ENCODE data around the gene MFSD6L.
"Not testable (repeated sequence)": the region's sequence is repeated elsewhere in the genome, so short reads cannot be mapped to it uniquely, and the experiment has no call there.

Gene MFSD6L

GRCh38 chr17:8823279-8823678 lies 24.1 kb upstream of the MFSD6L start:
- no peak for DNase-seq

DNA sequence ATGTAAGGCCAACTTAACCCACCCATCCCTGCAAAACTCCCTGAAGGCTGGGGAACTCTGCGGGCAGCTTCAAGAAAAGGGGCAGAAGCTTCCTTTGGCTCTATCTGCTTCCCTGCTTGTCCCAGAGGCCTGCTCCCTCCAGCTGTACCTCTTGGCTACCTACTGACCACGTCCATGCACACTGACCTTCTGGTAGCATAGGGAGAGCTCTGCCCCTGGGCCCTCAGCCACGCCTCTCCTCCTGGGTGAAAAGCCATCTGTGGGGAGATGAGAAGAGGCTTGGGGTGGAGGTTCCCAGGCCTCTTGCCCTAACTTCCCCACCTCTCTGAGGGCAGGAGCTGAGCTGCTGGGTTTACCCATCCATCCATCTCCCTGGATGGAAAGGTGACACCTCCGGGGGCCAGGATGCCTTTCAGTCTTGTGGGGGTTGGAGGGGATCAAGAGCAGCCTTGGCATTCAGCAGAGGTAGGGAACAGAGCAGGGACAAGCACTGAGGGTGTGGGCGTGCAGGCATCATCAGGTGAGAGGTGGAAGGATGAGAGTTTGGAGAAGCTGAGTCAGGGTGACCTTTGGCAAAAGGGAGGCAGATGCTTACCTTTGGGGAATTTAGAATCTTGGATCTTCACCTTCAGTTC lies 23.4 kb upstream of the MFSD6L start:
- DNase-seq, result no peak

DNA sequence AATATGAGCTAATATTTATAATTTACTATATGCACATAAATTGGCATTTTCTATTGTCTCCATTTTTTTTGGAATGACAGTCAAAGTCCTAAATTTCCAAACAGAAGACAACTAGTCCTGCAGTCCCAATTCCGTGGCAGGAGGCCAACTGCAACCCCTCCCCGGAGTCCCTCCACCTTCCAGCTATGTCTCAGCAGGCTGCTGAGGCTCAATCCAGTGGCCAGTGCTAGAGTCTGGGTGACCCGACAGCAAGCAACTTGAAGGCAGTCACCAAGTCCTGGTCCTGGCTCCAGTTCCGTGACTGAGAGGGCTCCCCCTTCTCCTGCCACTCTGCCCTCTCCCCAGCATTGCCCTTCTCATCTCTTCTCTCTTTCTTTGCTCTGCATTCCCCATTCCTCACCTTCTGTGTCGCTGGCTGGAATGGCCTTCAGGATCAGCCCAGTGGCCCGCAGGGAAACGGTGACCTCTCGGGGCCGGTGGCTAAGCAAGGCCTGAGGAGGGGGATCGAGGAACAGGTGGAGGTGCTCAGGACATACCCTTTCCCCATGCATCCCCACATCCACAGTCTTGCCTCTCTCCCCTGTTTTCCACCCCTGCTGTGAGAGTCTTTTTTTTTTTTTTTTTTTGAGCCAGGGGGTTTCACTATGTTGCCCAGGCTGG lies 22.4 kb upstream of the MFSD6L start:
- DNase-seq, result no peak

- DNase-seq, result no peak
Observed at GRCh38 chr17:8820311-8821010, 21.3 kb upstream of the MFSD6L start.

GRCh38 chr17:8818654-8819330 lies 19.6 kb upstream of the MFSD6L start:
- no peak for DNase-seq

DNA sequence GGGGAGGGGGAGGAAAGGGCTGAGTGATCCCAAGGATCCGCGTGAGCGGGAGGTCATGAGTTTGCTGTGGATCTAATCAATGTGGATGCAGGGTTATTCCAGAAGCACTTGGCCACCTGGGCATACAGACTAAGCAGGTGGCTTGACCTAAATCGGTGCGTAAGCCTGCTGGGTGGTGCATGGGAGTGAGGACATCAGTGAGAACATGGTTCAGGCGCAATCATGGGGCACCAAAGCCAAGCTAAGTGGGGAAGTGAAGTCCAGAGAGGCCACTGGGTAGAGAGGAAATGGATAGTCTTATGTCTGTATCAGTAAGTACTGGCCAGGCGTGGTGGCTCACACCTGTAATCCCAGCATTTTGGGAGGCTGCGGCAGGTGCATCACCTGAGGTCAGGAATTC lies 18.9 kb upstream of the MFSD6L start:
- DNase-seq, result no peak

GRCh38 chr17:8806926-8807550 lies 7.9 kb upstream of the MFSD6L start:
- DNase-seq, result no peak

DNA sequence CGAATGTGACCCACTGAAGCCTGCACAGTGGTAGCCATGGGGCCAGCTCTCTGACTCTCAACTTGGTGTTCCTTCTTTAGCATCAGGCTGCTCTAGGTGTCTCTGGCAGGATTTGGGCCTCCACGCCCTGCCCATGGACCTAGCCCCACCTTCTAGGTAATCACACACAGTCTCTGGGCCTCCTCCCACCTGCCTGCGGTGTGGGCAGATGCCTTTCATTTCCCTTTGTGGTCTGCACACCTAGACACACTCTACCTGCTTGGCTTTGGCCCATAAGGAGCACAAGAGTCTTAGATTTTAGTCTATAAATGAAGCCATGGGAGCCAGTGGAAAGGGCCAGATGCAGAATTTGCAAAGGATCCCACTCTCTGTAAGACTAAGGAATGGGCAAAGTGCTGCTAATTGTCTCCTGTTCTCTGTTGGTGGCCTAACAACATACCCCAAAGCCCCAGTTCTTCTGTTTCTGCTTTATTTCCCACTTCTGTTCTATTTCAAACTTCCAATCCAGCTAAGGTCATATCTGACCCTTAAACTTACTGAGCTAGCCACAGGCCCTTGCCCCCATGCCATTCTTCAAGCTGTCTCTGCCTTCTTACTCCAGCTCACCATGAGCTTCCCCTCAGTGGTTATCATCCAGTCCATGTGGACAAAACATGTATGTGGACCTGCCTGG lies 7.2 kb upstream of the MFSD6L start:
- no peak for DNase-seq

- DNase-seq, result not testable (repeated sequence)
Observed at GRCh38 chr17:8805396-8805795, 6.2 kb upstream of the MFSD6L start.

DNA sequence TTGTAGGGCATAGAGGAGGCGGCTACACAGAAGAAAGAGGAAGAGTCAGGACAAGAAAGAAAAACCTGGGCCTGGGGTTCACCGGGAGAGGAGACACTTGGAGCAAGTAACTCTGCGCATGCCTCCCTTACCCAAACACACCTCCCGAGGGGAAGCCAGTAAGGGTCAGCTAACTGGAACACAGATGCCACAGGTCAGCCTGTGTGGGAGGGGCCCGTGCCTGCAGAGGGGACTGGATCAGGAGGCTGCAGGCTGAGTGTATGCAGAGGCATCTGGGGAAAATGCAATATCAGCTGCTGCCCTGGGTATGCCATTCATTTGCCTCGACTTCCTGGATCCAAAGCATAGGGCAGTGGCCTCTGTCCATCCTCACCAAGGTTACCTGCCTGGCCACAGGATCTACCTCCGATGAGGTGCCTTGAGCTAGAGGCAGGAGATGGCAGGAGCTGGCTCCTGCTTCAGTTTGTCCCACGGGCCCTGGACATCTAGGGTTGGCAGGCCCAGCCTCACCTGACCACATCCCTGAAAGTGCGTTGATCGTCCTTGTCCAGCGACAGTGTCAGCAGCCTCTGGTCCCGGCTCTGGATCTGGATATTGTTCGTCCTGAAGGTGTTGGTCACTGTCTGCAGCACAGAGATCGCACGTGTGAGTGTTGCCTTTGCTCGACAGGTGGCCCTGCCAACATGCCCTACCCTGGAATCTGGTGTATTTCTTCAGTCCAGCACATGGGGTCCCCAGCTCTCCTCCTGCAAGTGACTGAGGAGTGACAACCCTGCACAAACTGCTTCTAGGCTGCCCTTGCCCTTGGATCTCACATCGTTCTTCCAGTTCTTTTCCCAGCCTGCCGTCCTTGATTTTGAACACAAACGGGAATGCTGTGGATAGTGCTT lies 4.6 kb upstream of the MFSD6L start:
- DNase-seq, result peak; percentile 9

GRCh38 chr17:8801135-8801840 lies 2.1 kb upstream of the MFSD6L start:
- no peak for DNase-seq

DNA sequence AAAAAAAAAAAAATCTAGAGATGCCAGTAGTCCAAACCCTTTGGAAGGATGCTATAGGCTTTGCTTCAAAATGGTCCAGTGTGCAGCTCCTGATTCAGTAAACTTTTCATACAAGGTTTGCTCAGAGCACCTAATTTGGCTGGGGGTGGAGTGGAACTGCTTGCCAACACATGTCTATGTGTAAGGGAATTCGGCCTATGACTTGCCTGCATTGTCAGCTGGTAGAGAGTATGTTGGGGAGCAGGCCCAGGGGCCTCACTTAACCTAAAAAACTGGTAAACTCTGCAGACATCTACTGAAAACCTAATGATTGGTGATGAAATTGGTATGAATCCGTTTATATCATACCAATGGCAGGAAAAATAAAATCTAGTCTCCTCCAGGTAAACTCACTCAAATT lies 1.5 kb upstream of the MFSD6L start:
- DNase-seq, result no peak

DNA sequence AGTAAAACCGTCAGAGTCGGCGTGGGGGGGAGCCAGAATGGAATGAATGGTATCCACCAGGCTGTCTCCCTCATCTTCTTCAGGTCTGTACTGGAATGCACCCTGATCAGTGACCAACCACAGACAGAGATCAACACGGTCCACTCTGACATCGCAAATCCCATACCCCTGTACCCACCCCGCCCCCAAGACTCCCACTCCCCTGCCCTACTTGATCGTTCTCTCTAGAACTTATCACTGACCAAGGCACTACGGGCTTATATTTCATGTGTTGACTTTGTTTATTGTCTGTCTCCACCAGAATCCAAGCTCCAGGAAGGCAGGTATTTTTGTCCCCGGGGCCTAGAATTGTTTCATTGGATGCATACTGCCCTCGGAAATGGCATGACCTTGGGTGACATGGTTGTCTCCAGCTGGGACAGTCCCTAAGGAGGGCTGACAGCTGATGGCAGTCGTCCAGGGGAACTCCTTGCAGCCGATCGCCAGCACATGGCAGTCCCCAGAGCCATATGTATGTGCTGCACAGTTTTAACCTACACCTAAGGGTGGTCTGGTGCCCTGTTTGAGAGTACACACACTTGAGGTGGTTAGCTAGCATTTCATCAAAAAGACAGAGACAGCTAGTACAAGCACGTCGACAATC lies 526 bp upstream of the MFSD6L start:
- DNase-seq, result no peak

- DNase-seq, result no peak
Observed at GRCh38 chr17:8798176-8798845, 854 bp downstream of the MFSD6L start.

- no peak for DNase-seq
Observed at GRCh38 chr17:8797621-8798175, 1.5 kb downstream of the MFSD6L start.

DNA sequence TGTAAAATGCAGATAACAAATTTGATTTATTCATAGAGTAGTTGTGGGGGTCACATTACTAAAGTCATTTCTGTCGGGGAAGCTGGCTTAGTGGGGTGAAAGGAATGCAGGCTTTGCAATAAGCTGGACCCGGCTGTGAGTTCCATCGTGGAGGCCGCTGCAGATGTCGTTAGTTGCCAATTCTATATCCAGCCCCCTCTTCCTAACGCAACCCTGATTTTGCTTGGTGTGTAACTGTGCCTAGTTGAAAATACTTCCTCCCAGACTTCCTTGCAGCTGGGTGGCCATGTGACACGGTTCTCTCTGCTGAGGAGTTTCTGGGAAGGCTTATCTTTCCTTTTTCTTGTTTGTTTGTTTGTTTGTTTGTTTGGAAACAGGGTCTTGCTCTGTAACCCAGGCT lies 4.5 kb downstream of the MFSD6L start:
- no peak for DNase-seq

GRCh38 chr17:8793649-8794048 lies 5.5 kb downstream of the MFSD6L start:
- no peak for DNase-seq

- no peak for DNase-seq
Observed at GRCh38 chr17:8792646-8793045, 6.5 kb downstream of the MFSD6L start.

DNA sequence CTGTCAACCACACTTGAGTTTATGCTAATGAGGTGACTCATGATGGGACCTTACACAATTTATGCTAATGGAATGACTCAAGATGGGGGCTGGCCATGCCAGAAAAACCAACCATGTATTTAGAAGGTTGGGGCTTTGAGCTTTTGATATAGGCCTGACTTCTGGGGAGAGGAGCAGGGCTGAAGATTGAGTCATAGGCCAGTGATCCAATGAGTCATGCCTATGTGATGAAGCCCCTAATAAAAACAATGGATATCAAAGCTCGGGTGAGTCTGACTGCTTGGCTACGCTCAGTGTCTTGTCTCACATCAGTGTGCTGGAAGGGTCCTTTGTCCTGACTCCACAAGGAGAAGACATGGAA lies 7.3 kb downstream of the MFSD6L start:
- DNase-seq, result no peak

Measured in NCI-H526 treated with DMSO at 0.1 percent for 48 hours (cell line).